Erythroblast (primary cell): Measurements from ENCODE around the gene S100PBP.

Source experiments
- GATA1 ChIP-seq: IDR thresholded peaks from 2 replicates; pipeline ENCODE4 v1.6.1; 2011; ENCODE audit warnings: low read depth, mild to moderate bottlenecking, control low read depth, low read length, moderate library complexity
- POLR2A ChIP-seq: IDR thresholded peaks from 2 replicates; pipeline ENCODE4 v1.6.1; 2011; ENCODE audit warnings: mild to moderate bottlenecking, low read length

DNA sequence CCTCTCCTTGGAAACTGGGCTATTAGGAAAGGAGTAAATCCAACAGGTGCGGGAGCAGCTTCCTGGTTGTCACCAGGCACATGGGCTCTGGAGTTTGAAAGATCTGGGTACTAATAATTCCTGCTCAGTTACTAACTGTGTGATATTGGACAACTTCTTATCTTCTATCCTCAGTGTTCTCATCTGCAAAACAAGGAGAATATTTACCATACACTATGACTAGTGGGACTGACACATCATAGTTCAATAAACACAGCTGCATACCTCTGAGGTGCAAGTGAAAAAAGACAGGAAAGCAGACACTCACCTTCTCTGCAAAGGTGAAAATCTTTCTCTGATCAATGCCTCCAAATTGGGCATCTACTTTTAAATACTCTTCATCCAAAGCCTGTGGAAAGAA, 20.0 kb upstream of the S100PBP start:
- no peak for TF ChIP-seq POLR2A
- no peak for TF ChIP-seq GATA1
